Activated T-cell treated with anti-CD3 and anti-CD28 coated beads for 1 hour (primary cell): ENCODE measurements around the gene USP7.
"Not testable (repeated sequence)": the region's sequence is repeated elsewhere in the genome, so short reads cannot be mapped to it uniquely, and the experiment has no call there.

Source experiments
- DNase-seq: peaks from one replicate; pipeline ENCODE4 v3.0.0-alpha.2; 2020; ENCODE audit warnings: low read depth

The USP7 gene

GRCh38 chr16:8963821-8964441, at the start of gene USP7:
TSS of gene USP7 (minus strand) at chr16:8963906. CDS start at chr16:8963285, 621 bp downstream.
- peak; percentile 88 for DNase-seq

- no peak for DNase-seq
Measured at GRCh38 chr16:9013508-9013864, 49.8 kb upstream of the USP7 start.

- DNase-seq, result no peak
Measured at GRCh38 chr16:9012848-9013507, 49.3 kb upstream of the USP7 start.

- no peak for DNase-seq
Measured at GRCh38 chr16:9012330-9012729, 48.6 kb upstream of the USP7 start.

GRCh38 chr16:9008601-9009260, 45.0 kb upstream of the USP7 start:
- peak; percentile 60 for DNase-seq

- no peak for DNase-seq
Measured at GRCh38 chr16:9007177-9007794, 43.6 kb upstream of the USP7 start.

GRCh38 chr16:9004183-9004582, 40.5 kb upstream of the USP7 start:
- no peak for DNase-seq

GRCh38 chr16:9003763-9004162, 40.1 kb upstream of the USP7 start:
- no peak for DNase-seq

GRCh38 chr16:9003322-9003721, 39.6 kb upstream of the USP7 start:
- DNase-seq, result no peak

- DNase-seq, result no peak
Measured at GRCh38 chr16:9002042-9002441, 38.3 kb upstream of the USP7 start.

GRCh38 chr16:9000664-9001063, 37.0 kb upstream of the USP7 start:
- DNase-seq, result no peak

GRCh38 chr16:8999800-9000199, 36.1 kb upstream of the USP7 start:
- no peak for DNase-seq

GRCh38 chr16:8998108-8998507, 34.4 kb upstream of the USP7 start:
- no peak for DNase-seq

GRCh38 chr16:8996891-8997290, 33.2 kb upstream of the USP7 start:
- no peak for DNase-seq

GRCh38 chr16:8990445-8990844, 26.7 kb upstream of the USP7 start:
- DNase-seq, result no peak

GRCh38 chr16:8989099-8989878, 25.6 kb upstream of the USP7 start:
- no peak for DNase-seq

GRCh38 chr16:8986818-8987191, 23.1 kb upstream of the USP7 start:
- no peak for DNase-seq

- DNase-seq, result no peak
Measured at GRCh38 chr16:8986111-8986510, 22.4 kb upstream of the USP7 start.

- DNase-seq, result no peak
Measured at GRCh38 chr16:8982816-8983215, 19.1 kb upstream of the USP7 start.

GRCh38 chr16:8981901-8982300, 18.2 kb upstream of the USP7 start:
- not testable (repeated sequence) for DNase-seq

- not testable (repeated sequence) for DNase-seq
Measured at GRCh38 chr16:8976189-8976588, 12.5 kb upstream of the USP7 start.

GRCh38 chr16:8975039-8975438, 11.3 kb upstream of the USP7 start:
- no peak for DNase-seq
